Fibroblast of villous mesenchyme (primary cell): ENCODE results near the gene KLHL15. TPM values are rescaled to one million over a fixed set of nuclear protein-coding genes. Genes with fewer than 3 reads are reported as not detected.

Experiments
- DNase-seq: peaks from one replicate; pipeline ENCODE4 v3.0.0-alpha.2; 2010; ENCODE audit warnings: low read depth
- H3K4me3 ChIP-seq: 2 replicates; pipeline ENCODE4 v1.5.1; 2011; ENCODE audit warnings: low read depth, mild to moderate bottlenecking, low read length
- total RNA-seq: library from RNA; depleted of rRNA; stranded (reverse); fragments of >200 nt; gene quantifications from 2 replicates; pipeline ENCODE4 v1.2.3, GENCODE V29; 2012
- TF ChIP-seq, protein P1 (sequence below): IDR thresholded peaks from 2 replicates; pipeline ENCODE4 v1.5.1; 2012; ENCODE audit warnings: low read depth, mild to moderate bottlenecking, low read length; ENCODE audit not compliant: insufficient read depth

Gene KLHL15
- total RNA-seq, 1 donor = 12.5 TPM

DNA sequence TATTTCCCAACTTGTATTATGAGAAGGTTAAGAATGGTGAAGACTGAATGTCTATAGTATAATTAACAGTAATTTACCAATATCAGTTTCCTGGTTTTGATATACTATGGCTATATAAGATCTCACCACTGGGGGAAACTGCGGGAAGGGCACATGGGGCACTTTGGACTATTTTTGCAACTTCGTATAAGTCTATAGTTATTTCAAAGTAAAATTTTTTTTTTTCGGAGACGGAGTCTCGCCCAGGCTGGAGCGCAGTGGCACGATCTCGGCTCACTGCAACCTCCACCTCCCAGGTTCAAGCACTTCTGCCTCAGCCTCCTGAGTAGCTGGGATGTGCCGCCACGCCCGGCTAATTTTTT is 73.1 kb downstream of the KLHL15 start:
- TF ChIP-seq, protein P1, sequence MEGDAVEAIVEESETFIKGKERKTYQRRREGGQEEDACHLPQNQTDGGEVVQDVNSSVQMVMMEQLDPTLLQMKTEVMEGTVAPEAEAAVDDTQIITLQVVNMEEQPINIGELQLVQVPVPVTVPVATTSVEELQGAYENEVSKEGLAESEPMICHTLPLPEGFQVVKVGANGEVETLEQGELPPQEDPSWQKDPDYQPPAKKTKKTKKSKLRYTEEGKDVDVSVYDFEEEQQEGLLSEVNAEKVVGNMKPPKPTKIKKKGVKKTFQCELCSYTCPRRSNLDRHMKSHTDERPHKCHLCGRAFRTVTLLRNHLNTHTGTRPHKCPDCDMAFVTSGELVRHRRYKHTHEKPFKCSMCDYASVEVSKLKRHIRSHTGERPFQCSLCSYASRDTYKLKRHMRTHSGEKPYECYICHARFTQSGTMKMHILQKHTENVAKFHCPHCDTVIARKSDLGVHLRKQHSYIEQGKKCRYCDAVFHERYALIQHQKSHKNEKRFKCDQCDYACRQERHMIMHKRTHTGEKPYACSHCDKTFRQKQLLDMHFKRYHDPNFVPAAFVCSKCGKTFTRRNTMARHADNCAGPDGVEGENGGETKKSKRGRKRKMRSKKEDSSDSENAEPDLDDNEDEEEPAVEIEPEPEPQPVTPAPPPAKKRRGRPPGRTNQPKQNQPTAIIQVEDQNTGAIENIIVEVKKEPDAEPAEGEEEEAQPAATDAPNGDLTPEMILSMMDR = no peak
- no peak overlapping the region for H3K4me3 ChIP-seq
- no peak for DNase-seq

DNA sequence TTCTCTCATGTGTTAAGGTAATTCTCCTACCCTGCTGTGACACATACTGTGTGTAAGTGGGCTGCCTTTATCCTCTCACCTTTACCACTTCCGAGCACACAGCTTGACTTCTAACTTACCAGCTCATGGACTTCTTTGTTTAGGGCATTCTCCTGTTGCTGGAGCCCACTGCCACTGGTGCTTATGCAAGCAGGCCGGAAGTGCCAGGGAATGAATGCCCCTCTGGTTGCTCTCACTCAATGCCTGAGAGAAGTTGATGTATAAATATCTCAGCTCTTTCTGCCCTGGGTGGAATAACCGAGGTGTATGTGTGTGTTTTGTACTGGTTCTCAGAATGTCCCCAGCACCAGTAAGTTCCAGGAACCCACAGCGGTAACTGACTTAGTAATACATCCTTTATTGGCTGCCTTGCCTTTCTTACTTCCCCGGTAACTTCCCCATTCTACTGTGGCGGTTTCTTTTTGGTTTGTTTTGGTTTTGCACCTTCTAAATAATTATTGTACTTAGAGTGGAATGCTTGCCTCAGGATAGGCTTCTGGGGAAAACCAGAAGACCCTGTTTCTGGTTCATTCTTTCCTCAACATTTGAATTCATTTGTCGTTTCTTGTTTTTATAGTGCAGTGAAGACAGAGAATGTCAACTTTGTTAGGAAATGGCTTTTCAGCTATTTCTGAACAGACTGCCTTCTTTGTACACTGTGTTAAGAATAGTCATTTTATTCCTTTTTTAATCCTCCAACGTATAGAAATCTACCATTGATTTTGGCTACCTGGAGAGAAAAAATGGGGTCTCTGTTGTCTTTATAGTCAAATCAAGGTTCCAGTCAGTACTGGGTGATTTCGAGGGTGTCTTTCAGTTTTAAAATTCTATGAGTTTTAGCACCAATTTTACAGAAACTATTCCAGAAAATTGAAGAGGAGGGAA is 73.7 kb downstream of the KLHL15 start:
- DNase-seq = no peak
- TF ChIP-seq, protein P1 = no peak
- no peak overlapping the region for H3K4me3 ChIP-seq

DNA sequence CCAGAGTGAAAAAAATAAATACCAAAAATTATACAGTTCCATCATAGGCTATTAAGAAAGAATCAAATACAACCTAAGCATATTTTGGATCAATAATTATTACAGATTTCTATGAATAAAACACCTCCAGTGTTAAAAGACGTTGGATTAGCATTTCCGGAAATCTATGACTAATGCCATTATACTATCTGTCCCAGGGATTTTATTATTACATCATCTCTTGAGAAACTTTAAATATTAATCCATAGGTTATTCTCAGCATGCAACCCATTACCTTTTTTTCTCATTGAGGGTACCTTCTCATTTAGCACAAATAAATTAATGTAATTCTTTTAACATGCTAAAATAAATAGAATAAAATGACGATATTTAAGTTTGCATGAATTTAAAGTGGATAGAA is 74.6 kb downstream of the KLHL15 start:
- DNase-seq = no peak
- H3K4me3 ChIP-seq = no peak overlapping the region
- TF ChIP-seq, protein P1 = no peak

DNA sequence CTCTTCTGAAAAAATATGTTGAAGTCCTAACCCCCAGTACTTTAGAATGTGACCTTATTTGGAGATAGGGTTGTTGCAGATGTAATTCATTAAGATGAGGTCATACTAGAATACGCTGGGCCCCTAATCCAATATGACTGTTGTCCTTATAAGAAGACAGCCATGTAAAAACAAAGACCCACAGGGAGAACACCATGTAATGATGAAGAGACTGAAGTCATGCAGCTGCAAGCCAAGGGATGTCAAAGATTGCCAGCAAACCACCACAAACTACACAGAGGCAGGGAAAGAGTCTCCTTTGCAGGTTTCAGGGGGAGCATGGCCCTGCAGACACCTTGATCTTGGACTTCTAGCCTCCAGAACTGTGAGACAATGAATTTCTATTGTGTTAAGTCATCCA is 81.8 kb downstream of the KLHL15 start:
- DNase-seq = no peak
- H3K4me3 ChIP-seq = no peak overlapping the region

DNA sequence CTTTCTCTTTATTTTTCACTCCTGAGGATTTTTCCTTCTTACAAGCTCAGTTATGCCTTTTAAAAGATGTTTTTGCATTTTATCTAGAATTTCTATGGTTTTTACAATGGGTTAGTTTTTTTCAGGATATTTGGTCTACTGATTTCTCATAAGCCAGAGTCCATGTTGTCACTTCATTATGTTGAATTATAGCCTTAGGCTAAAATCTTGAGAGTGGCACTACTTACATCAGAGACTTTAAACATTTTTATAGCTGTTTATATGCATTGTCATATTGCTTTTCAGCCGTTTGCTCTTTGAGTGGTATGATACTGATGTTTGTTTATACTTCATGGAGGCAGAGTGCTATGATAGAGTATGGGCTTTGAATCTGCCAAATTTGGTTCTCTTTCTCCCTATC is 82.8 kb downstream of the KLHL15 start:
- no peak for DNase-seq
- TF ChIP-seq, protein P1 = no peak
- H3K4me3 ChIP-seq = no peak overlapping the region

More for the DNA sequence above, 81.8 kb downstream of the KLHL15 start:
- TF ChIP-seq, protein P1 = no peak

DNA sequence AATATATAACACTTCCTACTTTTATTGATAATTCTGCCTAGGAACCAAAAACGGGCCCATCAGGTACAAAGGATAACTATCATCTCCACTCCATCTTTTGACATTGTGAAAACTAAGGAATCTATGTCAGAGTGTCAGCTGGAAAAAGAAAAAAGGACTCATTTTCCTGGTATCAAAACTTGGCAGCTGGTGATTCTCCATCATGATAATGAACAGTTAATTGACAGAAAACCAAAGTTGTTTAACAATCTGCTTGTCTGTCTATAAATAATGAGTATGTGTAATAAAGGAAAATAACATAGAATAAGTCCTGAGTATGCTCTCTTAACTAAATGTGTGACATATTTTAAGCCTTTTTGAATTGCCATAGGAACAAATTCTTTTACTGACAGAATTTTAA is 87.8 kb downstream of the KLHL15 start:
- TF ChIP-seq, protein P1 = no peak
- no peak overlapping the region for H3K4me3 ChIP-seq
- DNase-seq = no peak
